Stimulated activated CD8-positive, alpha-beta memory T cell treated with anti-CD3 and anti-CD28 coated beads, Interleukin-12 subunit alpha, Interleukin-12 subunit beta, amount 100 ng/mL, for 1 hour (primary cell): Measurements from ENCODE around the gene ITPK1.
"Not testable (repeated sequence)": the region's sequence is repeated elsewhere in the genome, so short reads cannot be mapped to it uniquely, and the experiment has no call there.

Source experiments
- DNase-seq: peaks from one replicate; pipeline ENCODE4 v3.0.0-alpha.2; 2020; ENCODE audit warnings: low read depth

The ITPK1 gene

DNA sequence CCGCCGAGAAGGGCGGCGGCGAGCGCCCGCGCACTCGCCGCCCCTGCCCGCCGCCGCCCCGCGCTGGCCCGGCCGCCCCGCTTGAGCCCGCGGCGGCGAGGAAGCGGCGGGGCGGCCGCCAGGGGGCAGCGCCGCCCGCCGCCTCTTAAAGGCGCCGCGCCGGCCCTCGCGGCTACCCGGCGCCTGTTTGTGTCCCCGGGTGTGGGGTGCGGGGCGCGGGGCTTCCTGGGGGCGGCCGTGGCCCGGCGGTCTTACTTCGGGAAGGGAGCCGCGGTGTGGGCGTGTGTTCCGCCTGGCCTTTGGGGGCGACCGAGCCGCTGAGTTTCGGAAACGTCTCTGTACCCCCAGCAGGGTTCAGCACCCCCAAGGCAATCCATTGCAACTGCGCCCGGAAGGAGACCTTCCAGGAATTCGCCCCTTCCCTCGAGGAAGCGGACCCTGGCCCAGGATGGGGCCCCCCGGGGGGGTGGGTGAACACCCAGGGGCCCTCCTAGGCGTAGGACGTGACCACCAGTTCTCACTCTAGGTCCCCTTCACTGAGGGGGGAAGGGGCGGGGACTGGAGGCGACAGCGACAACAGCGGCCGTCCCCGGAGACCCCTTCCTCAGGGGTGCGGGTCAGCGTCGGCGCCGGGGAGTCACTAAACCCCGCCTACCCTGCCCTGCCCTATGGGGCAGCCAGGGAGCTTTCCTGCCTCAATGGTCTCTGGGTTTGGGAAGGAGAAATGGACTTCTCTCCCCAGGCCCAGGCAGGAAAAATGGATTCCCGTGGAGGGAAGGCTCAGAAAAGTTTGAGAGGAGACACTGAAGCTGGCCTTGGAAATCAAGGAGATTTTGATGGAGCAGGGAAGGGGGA is at the start of gene ITPK1:
Gene ITPK1, minus strand, starts transcription at position 105 of the 855 bp plus-strand sequence. CDS start 762 bp downstream, outside the sequence.
- DNase-seq: peak; percentile 33

DNA sequence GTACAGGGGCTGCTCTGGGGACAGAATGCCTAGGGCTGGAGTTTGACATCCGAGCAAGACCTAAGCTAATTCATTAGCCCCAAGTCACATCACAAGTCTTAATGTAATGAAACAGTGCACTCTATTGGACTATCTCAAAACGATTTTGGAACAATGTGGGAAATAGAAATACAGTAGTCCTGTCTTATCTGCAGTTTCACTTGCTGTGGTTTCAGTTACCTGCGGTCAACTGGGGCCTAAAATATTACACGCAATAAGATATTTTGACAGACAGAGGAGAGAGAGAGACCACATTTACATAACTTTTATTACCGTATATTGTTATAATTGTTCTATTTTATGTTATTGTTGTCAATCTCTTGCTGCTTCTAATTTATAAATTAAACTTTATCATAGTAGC is 47.8 kb upstream of the ITPK1 start:
- DNase-seq: no peak

GRCh38 chr14:93161411-93161940 is 45.8 kb upstream of the ITPK1 start:
- DNase-seq: no peak

DNA sequence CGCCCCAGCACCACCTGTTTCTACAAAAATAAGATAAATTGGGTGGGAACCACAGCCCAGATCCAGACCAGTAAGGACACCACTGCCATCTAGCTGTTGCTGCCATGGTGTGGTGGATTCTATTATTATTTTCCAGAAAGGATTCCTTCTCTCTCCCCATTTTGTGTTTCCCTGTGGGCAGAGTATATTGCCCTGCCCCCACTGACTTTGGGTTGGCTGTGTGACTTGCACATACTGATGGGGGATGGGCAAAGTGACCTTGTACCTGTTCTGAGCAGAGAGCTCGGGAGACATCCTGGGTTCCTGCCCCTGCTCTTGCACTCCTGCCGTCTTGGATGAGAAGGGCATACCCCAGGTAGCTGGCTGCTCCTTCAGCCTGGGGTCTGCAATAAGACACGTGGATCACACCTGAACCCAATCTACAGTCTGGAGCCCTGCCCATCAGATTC is 44.7 kb upstream of the ITPK1 start:
- DNase-seq: no peak

DNA sequence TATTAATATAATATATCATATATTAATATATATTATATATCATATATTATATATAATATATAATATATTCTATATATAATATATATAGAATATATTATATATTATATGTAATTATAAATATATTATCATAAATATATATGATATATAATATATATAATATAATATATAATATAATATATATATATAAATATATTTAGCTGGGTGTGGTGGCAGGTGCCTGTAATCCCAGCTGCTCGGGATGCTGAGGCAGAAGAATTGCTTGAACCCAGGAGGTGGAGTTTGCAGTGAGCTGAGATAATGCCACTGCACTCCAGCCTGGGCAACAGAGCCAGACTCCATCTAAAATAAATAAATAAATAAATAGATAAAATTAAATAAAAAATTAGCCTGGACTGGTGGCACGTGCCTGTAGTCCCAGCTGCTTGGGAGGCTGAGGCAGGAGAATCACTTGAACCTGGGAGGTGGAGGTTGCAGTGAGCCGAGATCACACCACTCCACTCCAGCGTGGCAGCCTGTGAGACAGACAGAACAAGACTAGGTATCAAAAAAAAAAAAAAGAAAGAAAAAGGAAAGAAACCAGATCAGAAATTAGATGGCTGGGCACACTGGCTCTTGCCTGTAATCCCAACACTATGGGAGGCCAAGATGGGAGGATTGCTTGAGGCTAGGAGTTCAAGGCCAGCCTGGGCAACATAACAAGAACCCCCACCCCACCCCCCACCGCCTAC is 44.1 kb upstream of the ITPK1 start:
- not testable (repeated sequence) for DNase-seq

GRCh38 chr14:93158349-93158748 is 42.6 kb upstream of the ITPK1 start:
- not testable (repeated sequence) for DNase-seq

- DNase-seq: no peak
Observed at GRCh38 chr14:93156693-93157369, 41.1 kb upstream of the ITPK1 start.

- DNase-seq: no peak
Observed at GRCh38 chr14:93155667-93156066, 39.9 kb upstream of the ITPK1 start.

GRCh38 chr14:93153121-93153520 is 37.4 kb upstream of the ITPK1 start:
- DNase-seq: no peak

DNA sequence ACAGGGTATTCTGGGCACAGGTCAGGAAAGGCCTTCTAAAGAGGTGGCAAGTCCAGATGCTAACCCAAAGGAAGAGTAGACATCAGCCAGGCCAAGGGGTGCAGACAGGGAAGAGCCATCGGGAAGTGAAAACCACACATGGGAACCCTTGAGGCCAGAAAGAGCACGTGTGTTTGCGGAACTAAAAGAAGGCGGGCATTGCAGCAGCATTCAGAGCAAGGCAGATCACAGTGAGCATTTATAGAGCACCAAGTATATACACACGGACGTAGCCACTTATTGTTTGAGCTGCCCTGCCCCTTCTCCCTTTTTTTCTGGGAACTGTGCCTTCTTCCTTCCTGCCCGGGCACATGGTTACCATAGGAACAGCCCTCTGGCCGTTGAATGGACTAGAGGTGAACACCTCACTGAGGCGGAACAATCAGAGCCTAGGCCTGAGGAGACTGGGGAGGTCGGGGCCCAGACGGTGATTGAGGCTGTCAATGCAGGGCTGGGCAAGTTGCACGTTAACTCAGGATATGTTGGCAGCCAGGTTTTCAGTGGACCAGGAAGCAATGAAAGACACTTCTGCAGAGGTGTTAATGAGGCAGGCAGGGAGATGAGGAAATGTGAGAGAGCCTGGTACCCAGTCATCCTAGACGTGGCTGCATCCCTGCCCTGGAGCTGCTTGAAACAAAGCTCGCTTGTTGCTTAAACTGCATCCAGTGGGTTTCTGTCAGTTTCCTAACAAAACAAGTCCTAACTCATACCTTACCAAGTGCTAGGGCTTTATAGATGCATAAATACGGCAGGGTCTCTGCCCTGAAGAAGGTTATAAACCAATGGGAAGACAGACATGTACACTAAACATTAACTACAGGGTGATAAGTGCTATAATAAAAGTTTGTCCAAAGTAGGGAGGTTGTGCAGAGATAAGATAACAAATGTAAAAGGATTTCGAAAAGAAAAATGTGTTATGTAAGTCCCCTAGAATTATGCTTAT is 34.8 kb upstream of the ITPK1 start:
- no peak for DNase-seq

DNA sequence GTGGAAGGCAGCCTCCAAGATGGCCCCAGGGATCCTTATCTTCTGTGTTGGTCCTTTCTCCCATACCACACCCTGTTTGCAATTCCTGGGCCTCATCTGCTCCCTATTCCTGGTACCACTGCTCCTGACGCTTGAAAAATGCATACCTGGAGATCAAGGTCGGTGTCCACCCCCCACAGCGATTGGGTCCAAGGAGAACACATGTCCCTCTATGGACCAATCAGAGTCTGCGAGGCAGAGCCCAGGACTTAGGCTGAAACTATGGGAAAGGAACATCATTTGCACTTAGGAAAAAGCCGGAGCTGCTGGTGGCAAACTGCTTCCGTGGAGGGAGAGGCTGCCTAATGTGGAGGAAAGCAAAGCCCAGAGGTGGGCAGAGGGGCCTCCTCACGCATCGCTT is 33.3 kb upstream of the ITPK1 start:
- DNase-seq: no peak

DNA sequence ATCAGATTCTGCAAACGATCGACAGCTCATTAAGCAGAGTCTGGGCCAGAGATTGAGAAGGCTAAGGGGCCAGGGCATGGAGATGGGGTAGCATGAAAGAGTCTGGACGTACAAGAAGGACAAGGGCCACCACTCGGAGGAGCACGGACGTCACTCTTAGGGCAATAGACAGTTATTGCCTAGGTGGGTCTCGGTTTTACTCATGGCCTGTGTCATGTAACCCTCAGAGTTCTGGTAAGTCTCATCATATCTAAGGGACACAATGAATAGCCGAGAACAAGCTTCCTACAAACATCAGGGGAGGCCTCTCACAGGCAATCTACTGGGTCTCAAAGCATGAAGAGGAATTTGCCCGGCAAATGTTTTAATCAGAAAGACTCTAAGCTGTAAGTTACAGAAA is 30.4 kb upstream of the ITPK1 start:
- no peak for DNase-seq

GRCh38 chr14:93142854-93143652 is 27.3 kb upstream of the ITPK1 start:
- no peak for DNase-seq

- no peak for DNase-seq
Observed at GRCh38 chr14:93137864-93138263, 22.1 kb upstream of the ITPK1 start.

- DNase-seq: not testable (repeated sequence)
Observed at GRCh38 chr14:93136508-93136907, 20.8 kb upstream of the ITPK1 start.

DNA sequence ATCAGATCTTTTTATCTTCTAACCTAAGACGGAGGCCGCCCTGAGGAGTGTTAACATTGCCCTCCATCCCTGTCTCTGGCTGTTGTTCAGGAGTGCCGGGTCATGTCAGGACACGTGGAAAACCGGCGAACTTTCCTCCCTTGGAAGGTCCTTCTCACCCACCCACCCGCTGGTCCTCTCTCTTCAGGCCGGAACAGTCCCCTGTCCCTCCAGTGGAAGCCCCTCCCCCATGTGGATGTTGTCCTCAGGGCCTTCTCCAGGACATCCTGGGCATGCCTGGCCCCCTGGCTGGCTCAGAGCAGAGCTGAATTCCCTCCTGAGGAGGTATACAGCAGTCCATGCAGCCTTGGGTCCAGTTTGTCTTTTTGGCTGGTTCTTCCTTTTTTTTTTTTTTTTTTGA is 20.3 kb upstream of the ITPK1 start:
- DNase-seq: no peak

GRCh38 chr14:93135399-93135798 is 19.7 kb upstream of the ITPK1 start:
- no peak for DNase-seq

DNA sequence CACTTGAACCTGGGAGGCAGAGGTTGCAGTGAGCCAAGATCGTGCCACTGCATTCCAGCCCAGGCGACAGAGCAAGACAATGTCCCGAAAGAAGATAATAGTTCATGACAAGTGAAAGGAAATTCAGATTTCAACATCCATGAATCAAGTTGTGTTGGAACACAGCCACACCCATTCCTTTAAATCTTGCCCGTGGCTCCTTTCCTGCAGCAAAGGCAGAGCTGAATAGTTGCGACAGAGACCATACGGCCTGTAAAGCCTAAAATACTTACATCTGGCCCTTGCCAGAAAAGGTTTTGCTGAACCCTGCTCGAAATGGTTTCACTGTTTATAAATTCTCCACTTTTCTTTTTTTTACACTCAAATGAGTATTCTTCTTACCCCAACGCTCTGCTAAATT is 17.7 kb upstream of the ITPK1 start:
- DNase-seq: no peak

- DNase-seq: no peak
Observed at GRCh38 chr14:93132472-93133065, 16.8 kb upstream of the ITPK1 start.

GRCh38 chr14:93131257-93131820 is 15.6 kb upstream of the ITPK1 start:
- not testable (repeated sequence) for DNase-seq
